Measurements from ENCODE around the gene NUDT3. TPM values are rescaled to one million over a fixed set of nuclear protein-coding genes. Genes with fewer than 3 reads are reported as not detected.

Gene NUDT3
- total RNA-seq, 1 donor from 2014 or later: 33.3 TPM

GRCh38 chr6:34385793-34386195 lies 6.7 kb downstream of the NUDT3 start:
- Mint-ChIP-seq H3K4me3 (no peak overlapping the region), H3K36me3 (no peaks in the 10 kb centered on the region), H3K4me1 (peaks cover 5% of the 10 kb centered on the region), H3K27ac (no peak overlapping the region), H3K27me3 (ENCODE audit: low read depth) (no peaks in the 10 kb centered on the region), H3K9me3 (no peaks in the 10 kb centered on the region)
- TF ChIP-seq CTCF (IDR thresholded peaks at IDR 0.05; ENCODE audit: unreplicated experiment): no peak
- DNase-seq (ENCODE audit: low spot score in 2 of 2, unreplicated experiment in 2 of 2): no peak

GRCh38 chr6:34384321-34385153 lies 7.9 kb downstream of the NUDT3 start:
- H3K9me3 Mint-ChIP-seq: no peaks in the 10 kb centered on the region
- H3K4me3 Mint-ChIP-seq: no peak overlapping the region
- H3K36me3 Mint-ChIP-seq: no peaks in the 10 kb centered on the region
- peaks cover 5% of the 10 kb centered on the region for H3K4me1 Mint-ChIP-seq
- H3K27ac Mint-ChIP-seq: no peak overlapping the region
- TF ChIP-seq CTCF (IDR thresholded peaks at IDR 0.05; ENCODE audit: unreplicated experiment): no peak
- H3K27me3 Mint-ChIP-seq (ENCODE audit: low read depth): no peaks in the 10 kb centered on the region
- no peak for DNase-seq (ENCODE audit: low spot score in 2 of 2, unreplicated experiment in 2 of 2)

- DNase-seq (ENCODE audit: low spot score in 2 of 2, unreplicated experiment in 2 of 2): no peak
- TF ChIP-seq CTCF (IDR thresholded peaks at IDR 0.05; ENCODE audit: unreplicated experiment): no peak
- no peak overlapping the region for H3K4me3 Mint-ChIP-seq
- H3K9me3 Mint-ChIP-seq: no peaks in the 10 kb centered on the region
- peak overlapping the region; percentile 17 for H3K27ac Mint-ChIP-seq
- H3K4me1 Mint-ChIP-seq: peaks cover 5% of the 10 kb centered on the region
- no peaks in the 10 kb centered on the region for H3K27me3 Mint-ChIP-seq (ENCODE audit: low read depth)
- no peaks in the 10 kb centered on the region for H3K36me3 Mint-ChIP-seq
Measured at GRCh38 chr6:34383656-34384320, 8.7 kb downstream of the NUDT3 start.

- Mint-ChIP-seq H3K4me1 (peaks cover 6% of the 10 kb centered on the region), H3K4me3 (no peak overlapping the region), H3K36me3 (no peaks in the 10 kb centered on the region), H3K27me3 (ENCODE audit: low read depth) (no peaks in the 10 kb centered on the region), H3K9me3 (no peaks in the 10 kb centered on the region), H3K27ac (peak overlapping the region; percentile 17)
- DNase-seq (ENCODE audit: low spot score in 2 of 2, unreplicated experiment in 2 of 2): no peak
- no peak for TF ChIP-seq CTCF (IDR thresholded peaks at IDR 0.05; ENCODE audit: unreplicated experiment)
Measured at GRCh38 chr6:34383161-34383631, 9.3 kb downstream of the NUDT3 start.

GRCh38 chr6:34381081-34381480 lies 11.4 kb downstream of the NUDT3 start:
- Mint-ChIP-seq H3K27ac (no peak overlapping the region), H3K4me3 (no peak overlapping the region), H3K4me1 (peaks cover 6% of the 10 kb centered on the region), H3K27me3 (ENCODE audit: low read depth) (no peaks in the 10 kb centered on the region), H3K9me3 (no peaks in the 10 kb centered on the region), H3K36me3 (no peaks in the 10 kb centered on the region)
- no peak for DNase-seq (ENCODE audit: low spot score in 2 of 2, unreplicated experiment in 2 of 2)
- TF ChIP-seq CTCF (IDR thresholded peaks at IDR 0.05; ENCODE audit: unreplicated experiment): no peak

Data from mesothelial cell of epicardium (in vitro differentiated cells).